Transverse colon (tissue), 4 donors: ENCODE data around the gene DELE1.

Experiments used
- CTCF ChIP-seq, 5 experiments: fragments of 200-600 bp in 3 of 5; fragments of 450-650 bp in 2 of 5; sonication (generic) in 3 of 5; IDR thresholded peaks; 1 replicate in 2 of 5; 2 replicates in 3 of 5; pipeline ENCODE4 v1.5.1; 2016 to 2017; ENCODE audit warnings: antibody characterized with exemption in 5 of 5, inconsistent platforms in 3 of 5, mild to moderate bottlenecking in 2 of 5, moderate library complexity in 1 of 5
- POLR2A ChIP-seq: fragments of 450-650 bp; IDR thresholded peaks from one replicate; pipeline ENCODE4 v1.6.1; 2016; ENCODE audit warnings: antibody characterized with exemption, mild to moderate bottlenecking, moderate library complexity
- POLR2AphosphoS5 ChIP-seq, 3 donors: sonication (generic); formaldehyde crosslinking; IDR thresholded peaks; one replicate each; pipeline ENCODE4 v1.6.1; 2016; ENCODE audit warnings: antibody characterized with exemption in 3 of 3

GRCh38 chr5:141944076-141944475 lies 20.4 kb downstream of the DELE1 start:
- no peak for TF ChIP-seq POLR2A
- no peak for TF ChIP-seq CTCF (IDR thresholded peaks at IDR 0.05)
- no peak for TF ChIP-seq POLR2AphosphoS5 (IDR thresholded peaks at IDR 0.05)
